Kidney epithelial cell (primary cell): ENCODE measurements around the gene TOX2. TPM values are rescaled to one million over a fixed set of nuclear protein-coding genes. Genes with fewer than 3 reads are reported as not detected.
A peak's percentile ranks its signal among the peaks of the same experiment; 100 is the strongest.

Source experiments
- DNase-seq: peaks from one replicate; pipeline ENCODE4 v3.0.0-alpha.2; 2010; ENCODE audit warnings: low read depth
- H3K27me3 ChIP-seq: 2 replicates; pipeline ENCODE4 v1.6.0; 2011; ENCODE audit warnings: low read length; ENCODE audit not compliant: control insufficient read depth, insufficient read depth
- H3K36me3 ChIP-seq: 2 replicates; pipeline ENCODE4 v1.5.1; 2011; ENCODE audit warnings: low read length; ENCODE audit not compliant: control insufficient read depth, insufficient read depth
- H3K4me3 ChIP-seq: 2 replicates; pipeline ENCODE4 v1.5.1; 2011; ENCODE audit warnings: low read depth, mild to moderate bottlenecking, control low read depth, low read length
- total RNA-seq: library from RNA; depleted of rRNA; stranded (reverse); fragments of >200 nt; gene quantifications from 2 replicates; pipeline ENCODE4 v1.2.3, GENCODE V29; 2015
- TF ChIP-seq, protein P1 (sequence below): IDR thresholded peaks from 2 replicates; pipeline ENCODE4 v1.5.1; 2011; ENCODE audit warnings: mild to moderate bottlenecking, moderate library complexity, low read length, control low read depth, inconsistent platforms; ENCODE audit not compliant: insufficient read depth, poor library complexity, severe bottlenecking

TOX2 gene
- total RNA-seq, 1 donor from 2014 or later, result 7.3 TPM

DNA sequence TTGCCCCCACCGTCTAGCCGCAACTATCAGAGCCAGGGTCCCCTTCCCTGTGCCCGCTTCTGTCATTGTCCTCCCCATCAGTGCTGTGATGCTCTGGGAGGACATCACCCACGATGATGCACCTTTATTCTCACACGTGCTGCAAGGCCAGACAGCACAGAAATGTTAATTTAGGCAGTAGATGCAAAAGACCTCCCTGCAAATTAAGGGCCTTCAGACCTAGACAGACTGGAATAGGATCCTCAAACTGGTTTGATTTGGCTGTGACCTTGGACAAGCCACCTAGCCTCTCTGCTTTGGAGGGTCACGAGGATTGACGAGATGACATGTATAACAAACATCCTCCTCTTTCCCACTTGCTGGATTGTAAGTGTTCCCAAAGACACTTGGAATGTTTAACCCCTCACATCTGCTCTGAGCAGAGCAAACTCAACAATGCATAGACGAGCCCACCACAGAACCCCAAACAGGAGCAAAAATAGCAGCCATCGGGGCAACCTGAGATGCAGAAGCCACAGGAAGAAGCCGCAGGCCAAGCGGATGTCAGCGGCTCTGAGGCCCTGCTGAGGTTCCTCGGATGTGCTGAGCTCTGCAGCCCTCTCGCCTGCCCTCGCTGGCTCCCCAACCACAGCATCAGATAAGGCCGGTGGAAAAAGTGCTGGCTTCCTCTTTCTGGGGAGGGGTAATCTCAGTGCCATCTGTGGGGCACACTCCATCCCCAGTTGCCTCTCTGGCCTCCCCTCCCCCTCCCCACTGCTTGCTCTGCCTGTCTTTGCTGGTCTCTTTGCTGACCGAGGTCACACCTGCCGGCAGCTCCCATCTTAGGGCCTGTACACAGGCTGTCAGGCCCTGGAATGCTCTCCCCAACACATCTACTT, 35.3 kb downstream of the TOX2 start:
- peaks cover 3% of the 10 kb centered on the region for H3K27me3 ChIP-seq
- no peak for DNase-seq
- H3K4me3 ChIP-seq, result no peak overlapping the region
- TF ChIP-seq, protein P1, sequence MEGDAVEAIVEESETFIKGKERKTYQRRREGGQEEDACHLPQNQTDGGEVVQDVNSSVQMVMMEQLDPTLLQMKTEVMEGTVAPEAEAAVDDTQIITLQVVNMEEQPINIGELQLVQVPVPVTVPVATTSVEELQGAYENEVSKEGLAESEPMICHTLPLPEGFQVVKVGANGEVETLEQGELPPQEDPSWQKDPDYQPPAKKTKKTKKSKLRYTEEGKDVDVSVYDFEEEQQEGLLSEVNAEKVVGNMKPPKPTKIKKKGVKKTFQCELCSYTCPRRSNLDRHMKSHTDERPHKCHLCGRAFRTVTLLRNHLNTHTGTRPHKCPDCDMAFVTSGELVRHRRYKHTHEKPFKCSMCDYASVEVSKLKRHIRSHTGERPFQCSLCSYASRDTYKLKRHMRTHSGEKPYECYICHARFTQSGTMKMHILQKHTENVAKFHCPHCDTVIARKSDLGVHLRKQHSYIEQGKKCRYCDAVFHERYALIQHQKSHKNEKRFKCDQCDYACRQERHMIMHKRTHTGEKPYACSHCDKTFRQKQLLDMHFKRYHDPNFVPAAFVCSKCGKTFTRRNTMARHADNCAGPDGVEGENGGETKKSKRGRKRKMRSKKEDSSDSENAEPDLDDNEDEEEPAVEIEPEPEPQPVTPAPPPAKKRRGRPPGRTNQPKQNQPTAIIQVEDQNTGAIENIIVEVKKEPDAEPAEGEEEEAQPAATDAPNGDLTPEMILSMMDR, result no peak
- no peaks in the 10 kb centered on the region for H3K36me3 ChIP-seq

DNA sequence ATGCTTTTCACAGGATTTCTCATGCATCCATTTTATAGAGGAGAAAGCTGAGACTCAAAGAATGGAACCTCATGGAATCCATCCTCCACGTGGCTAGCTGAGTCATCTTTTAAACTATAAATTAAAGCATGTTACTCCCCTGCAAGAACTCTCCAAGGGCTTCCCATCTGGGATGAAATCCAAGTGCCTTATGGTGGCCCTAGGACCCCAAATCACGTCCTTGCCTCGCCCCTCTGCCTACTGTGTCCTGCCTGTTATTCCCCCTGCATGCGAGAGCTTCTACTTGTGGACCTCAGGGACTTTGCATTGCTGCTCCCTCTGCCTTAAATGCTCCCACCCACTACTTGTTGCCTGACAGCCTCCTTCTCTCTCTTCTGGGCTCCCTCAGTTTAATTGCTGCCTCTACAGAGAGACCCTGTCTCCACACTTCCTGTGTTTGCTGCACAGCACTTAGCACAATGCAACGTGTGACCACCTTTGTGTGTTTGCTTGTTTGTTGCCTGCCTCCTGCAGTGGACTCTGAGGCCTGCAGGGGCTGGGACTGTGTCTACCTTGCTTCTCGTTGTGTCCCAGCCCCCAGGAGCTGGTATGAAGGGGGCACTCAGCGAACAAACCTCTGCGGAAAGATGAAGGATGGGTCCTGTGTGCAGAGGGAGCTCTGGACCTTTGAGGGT, 39.4 kb downstream of the TOX2 start:
- no peak overlapping the region for H3K4me3 ChIP-seq
- H3K36me3 ChIP-seq, result no peaks in the 10 kb centered on the region
- no peak for DNase-seq
- TF ChIP-seq, protein P1, result no peak
- no peaks in the 10 kb centered on the region for H3K27me3 ChIP-seq

DNA sequence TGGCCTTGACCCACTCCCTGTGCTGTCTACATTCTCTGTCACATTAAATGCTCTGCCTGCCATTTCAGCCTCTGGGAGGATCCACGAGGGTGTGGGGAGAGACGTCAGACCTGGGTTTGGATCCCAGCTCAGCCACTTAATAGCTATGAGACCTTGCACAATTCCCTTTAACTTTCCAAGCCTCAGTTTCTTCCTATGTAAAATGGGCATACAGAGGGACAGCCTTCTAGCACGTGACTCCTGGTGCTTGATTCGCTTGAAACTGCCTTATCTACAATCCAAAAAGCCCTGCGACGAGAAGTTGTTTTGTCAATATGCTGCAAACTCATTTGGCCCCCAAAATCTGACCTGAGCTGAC, 40.0 kb downstream of the TOX2 start:
- H3K27me3 ChIP-seq, result no peaks in the 10 kb centered on the region
- no peak for DNase-seq
- H3K36me3 ChIP-seq, result no peaks in the 10 kb centered on the region
- no peak overlapping the region for H3K4me3 ChIP-seq
- TF ChIP-seq, protein P1, result no peak

- H3K36me3 ChIP-seq, result no peaks in the 10 kb centered on the region
- no peak overlapping the region for H3K4me3 ChIP-seq
- TF ChIP-seq, protein P1, result no peak
- H3K27me3 ChIP-seq, result no peaks in the 10 kb centered on the region
- peak; percentile 82 for DNase-seq
Observed at GRCh38 chr20:43955062-43955749, 40.6 kb downstream of the TOX2 start.

DNA sequence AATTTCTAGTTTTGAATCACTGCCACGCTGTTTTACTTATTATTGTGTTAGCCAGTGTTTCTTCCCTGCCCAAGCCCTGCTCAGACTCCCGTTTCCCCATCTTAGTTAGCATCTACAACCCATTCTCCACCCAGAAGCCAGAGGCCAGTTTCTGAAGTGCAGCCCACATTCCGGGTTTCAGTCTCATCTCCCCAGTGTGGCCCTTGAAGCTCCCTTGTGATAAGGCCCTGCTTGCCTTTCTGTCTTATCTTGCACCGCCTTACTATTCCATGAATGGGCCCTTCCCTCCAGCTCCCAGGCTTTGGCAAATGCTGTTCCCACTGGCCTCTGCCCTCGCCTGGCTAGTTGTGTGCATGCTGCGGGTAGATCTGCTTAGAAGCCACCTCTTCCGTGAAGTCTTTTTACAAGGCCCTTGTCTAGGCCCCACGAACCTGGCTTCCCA, 41.1 kb downstream of the TOX2 start:
- no peak for DNase-seq
- H3K36me3 ChIP-seq, result no peaks in the 10 kb centered on the region

More for the DNA sequence above, 41.1 kb downstream of the TOX2 start:
- Histone ChIP-seq H3K27me3 (no peaks in the 10 kb centered on the region), H3K4me3 (no peak overlapping the region)
- TF ChIP-seq, protein P1, result no peak
